G401.6 (cell line): ENCODE data around the gene SPR.
"Not testable (repeated sequence)": the region's sequence is repeated elsewhere in the genome, so short reads cannot be mapped to it uniquely, and the experiment has no call there.

Source experiments
- FAIRE-seq: peaks from 2 replicates; lab custom pipeline; 2012; peaks lifted over from hg19 to GRCh38; lab: Jason Lieb, UNC

SPR gene

DNA sequence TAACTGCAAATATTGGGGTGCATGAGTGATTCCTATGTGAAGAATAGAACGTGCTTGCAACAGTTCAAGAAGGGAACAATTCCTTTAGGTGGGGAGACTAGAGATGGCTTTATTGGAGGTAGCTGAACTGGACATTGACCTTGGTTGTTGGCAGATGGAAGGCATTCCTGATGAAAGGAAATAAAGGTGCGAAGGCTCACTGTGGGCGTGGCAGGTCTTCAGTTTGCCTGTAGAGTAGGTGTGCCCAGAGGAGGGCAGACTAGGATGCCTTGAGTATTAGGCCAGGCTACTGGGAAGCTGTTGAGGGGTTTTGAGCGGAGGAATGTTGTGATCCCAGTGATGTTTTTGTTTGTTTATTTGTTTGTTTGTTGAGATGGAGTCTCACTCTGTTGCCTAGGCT, 2.8 kb downstream of the SPR start:
- no peak for FAIRE-seq

DNA sequence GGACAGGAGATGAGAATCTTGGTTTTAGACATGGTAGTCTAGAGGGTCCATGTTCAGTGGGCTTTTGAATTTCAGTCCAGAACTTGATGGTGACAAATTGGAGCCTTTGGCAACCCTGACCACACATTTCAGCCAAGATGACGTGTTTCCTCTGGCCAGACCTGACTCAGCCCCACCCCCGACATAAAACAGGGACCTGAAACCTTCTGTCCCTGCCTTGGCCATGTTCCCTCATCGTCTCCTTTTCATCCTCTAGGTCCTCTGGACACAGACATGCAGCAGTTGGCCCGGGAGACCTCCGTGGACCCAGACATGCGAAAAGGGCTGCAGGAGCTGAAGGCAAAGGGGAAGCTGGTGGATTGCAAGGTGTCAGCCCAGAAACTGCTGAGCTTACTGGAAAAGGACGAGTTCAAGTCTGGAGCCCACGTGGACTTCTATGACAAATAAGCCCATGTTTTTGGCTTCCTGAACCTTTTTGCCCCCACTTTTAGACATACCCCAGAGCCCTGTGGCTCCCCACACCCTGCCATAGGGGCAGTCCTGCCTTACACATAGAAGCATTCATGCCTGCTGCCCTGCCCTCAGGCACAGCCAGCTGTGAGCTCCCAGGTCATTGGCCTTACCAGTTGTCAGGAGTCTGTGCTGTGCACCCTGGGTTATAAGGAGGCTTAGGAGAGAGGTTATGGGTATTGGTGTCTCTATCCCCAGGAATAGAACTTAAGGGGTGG, 4.0 kb downstream of the SPR start:
- no peak for FAIRE-seq

DNA sequence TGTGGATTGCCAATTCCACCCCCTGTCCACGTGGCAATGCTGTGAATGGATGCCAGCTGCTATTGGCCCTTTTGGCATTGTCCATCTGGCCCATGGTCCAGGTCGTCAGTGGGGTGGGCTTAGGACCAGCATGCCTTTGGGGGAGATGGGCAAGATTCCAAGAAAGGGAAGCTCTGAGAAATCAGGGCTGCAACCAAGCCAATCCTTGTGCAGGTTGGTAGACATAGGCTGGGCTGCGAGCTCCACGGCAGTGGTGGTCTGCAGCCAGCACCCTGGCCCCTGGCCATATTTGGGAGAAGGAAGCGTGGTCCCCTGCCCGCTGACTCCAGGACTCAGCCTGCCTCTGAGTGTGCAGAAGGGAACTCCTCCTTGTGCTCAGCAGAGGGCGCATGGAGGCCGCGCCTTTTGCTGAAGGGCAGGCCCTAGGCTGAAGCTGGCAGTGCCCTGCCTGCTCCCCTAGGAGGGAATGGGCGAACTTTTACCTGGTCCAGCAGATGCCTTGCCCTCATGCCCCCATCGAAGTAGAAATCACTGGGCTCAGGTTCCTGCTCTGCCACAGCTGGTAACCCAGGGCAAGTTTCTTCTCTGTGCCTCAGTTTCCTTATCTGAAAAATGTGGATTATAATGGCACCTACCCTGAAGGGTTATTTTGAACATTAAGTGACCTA, 5.4 kb downstream of the SPR start:
- no peak for FAIRE-seq

DNA sequence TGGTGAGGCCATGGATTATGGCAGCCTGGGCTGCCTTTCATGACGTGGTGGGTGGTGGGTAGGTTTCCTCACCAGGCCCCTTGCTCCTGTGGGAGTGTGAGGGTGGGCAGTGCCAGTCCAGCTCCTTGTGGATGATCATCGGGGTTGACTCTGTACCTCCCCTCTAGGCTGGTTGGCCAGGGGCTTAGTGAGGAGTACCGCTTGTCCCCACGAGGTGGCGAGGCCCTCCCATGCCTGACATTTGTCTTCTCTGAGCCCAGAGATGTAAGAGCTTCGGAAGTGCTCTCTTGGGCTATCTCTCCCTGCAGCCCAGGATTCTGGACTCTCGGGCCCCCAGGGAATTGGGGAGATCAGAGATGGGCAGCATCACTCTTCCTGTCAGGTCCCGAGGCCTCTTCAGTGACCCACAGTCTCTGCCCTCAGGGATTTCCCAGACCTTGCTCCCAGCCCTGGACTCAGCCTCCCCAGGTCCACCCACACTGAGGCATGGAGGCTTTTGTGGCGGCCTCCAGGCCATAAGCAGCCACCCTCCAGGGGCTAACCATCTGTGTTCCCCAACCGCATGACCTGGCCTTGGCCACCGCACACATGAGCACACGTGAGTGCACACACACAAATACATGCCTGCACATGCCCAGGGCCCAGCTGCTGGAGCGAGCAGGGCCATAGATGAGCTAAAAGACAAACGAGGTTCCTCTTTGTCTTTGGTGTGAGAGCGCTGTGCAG, 6.5 kb downstream of the SPR start:
- no peak for FAIRE-seq

DNA sequence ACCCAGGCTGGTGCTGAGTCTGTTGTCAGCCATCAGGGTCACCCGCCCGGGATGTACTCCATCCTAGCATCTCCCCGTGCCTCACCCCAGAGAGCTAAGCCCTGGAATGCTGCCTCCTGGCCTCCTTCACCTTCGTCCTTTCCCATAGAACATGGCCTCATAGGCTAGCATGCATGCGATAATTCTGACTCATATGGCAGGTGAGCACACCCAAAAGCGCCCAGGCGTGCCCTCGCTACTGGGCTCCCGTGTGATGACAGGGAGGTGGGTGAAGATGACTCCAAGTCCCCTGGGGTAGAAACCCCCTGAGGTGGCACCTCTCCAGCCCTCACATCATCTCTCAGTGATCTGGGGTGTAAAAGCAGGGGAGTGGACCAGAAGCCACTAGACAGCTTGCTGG, 7.3 kb downstream of the SPR start:
- no peak for FAIRE-seq

- no peak for FAIRE-seq
These were observed 7.9 kb downstream of the SPR start for GRCh38 chr2:72895154-72895553.

DNA sequence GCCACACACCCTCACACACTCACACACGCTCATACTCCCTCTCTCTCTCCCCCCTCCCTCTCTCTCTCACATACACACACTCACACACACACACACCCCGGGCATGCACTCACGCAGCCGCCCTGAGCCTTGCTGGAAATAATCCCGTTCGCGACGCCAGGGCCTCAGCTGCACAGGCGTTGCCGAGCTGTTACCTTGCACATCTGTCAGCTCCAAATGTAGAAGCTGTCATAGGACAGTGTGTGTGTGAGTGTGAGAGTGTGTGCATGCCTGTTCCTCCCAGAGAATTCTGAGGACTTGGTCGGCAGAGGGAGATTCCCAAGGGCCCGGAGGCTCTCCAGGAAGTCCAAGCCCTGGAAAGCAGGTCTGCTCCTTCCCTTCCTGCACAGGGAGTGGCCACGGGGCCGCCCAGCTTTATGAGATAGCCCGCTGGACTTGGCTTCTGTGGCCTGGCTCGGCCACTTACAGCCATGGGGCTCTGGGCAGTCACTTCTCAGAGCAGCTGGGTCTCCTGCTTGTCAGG, 8.6 kb downstream of the SPR start:
- FAIRE-seq, result no peak

- no peak for FAIRE-seq
These were observed 9.2 kb downstream of the SPR start for GRCh38 chr2:72896446-72896845.

DNA sequence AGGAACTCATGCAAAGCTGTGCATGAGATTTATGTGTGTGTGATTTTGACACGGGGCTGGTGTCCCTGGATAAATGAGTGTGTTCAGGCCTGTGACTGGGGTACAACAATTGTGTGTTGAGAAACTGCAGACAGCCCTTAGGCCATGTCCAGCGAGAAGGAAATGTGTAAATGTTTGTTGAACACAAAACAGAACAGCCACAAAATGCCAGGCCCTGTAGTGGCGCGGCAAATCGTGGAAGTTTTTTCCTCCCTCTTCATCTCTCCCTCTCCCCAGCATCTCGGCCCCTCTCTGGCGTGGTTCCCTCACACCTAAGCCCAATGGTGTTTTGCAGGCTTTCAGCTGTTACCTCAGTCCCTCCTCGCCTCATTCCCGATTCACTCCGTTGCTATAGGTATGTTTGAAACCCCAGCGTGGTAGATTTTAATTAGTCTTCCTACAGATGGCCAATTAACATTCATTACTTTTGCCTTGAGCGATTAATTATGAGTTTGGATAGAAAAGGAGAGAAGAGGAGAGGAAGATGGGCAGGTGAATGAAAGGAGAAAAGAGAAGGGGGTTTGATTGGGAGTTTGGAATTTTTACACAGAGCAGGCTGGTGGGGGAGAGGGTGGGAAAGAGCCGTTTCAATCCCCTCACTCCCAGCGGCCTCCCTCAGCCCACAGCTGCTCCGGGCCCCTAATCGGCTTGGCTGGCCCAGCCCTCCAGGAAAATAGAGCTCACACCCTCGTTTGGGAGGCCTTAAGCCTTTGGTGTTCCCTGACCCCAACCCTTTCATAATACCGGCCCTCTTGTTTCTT, 10.8 kb downstream of the SPR start:
- no peak for FAIRE-seq

GRCh38 chr2:72898585-72898906, 11.3 kb downstream of the SPR start:
- no peak for FAIRE-seq

DNA sequence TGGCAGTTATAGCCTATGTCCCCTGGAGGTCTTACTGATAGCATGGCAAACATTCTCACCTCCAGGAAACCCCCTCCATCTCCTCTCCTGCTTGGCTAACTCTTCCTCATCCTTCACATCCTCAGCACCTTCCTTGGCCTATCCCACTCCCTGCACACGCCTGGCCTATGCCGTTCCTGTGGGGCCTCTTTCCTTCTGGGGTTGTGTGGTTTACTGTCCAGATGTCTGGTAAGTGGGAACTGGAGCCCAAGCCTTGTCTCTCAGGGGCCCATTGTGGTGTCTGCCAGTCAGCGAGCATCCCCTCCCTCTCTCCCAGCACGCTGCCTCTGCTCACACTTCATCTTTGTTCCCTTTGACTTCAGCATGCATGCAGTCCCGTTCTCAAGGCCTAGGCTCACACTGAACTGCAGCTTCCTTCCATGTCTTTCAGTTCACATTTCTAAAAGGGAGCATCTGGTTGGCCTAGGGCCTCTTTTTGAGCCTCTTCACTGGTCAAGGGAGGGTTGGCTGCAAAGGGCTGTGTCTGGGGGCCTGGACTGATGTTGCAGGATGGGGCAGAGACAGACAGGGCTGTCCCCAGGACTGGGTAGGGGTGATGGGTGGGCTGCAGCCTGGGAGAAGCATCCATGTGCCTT, 13.1 kb downstream of the SPR start:
- FAIRE-seq, result no peak

- FAIRE-seq, result no peak
These were observed 14.2 kb downstream of the SPR start for GRCh38 chr2:72901426-72901825.

GRCh38 chr2:72907369-72907768, 20.2 kb downstream of the SPR start:
- not testable (repeated sequence) for FAIRE-seq

DNA sequence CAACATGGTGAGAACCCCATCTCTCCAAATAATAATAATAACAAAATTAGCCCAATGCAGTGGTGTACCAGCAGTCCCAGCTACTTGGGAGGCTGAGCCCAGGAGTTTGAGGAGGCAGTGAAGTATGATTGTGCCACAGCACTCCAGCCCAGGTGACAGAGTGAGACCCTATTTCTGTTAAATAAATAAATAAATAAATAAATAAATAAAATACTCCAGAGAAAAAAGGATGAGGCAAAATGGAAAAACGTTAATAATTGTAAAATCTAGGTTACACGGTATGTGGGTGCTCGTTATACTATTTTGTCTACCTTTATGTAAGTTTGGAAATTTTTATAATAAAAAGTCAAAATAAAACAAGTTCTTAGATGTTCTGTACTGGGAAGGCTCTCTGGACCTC, 21.5 kb downstream of the SPR start:
- no peak for FAIRE-seq

DNA sequence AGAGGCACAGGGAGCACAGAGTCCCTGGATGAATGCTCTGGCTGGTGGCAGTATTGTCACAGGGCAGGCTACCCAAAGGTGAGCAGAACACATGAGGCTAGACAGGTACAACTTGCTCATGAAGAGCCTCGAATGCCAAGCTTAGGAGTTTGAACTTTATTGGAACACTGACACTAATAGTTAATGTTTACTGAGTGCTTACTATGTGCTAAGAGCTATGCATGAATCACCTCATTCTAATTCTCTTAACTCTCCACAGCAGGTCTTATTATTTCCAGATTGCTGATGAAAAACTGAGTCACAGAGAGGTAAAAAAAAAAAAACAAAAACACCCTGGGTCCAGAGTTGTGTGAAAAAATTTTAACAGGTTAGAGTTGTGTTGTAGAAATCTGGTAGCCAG, 24.0 kb downstream of the SPR start:
- FAIRE-seq, result no peak

DNA sequence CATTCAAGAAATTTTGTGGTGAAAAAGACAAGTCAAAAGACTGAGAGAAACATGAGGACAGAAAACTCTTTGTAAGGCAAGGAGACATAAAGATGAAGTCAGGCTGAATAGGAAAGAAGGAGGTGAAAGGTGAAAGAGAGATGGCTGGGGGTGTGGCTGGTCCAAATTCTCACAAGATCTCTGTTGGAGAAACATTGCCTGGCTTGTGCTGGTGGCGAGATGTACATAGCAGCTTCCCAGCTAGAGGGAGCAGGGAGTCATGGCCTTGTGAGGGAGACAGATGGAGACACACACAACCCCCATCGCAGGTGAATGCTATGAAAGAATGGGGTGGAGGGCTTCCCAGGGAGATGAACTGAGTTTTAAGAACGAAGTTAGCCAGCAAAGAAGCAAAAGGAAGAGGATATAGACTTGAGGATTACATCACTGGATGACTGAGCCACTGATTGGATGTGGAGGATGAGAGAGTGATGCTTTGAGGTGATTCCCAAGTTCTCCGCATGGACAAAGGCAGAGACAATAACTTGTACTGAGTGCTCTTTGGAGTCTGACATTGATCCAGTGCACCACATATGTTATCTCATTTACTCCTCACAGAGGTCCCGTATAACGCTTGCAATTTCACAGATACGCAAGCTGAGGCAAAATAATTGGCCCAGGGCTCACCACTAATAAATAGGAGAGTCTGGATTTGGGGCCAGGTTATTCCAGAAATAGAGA, 26.4 kb downstream of the SPR start:
- FAIRE-seq, result no peak

GRCh38 chr2:72914206-72914559, 27.0 kb downstream of the SPR start:
- FAIRE-seq, result no peak

DNA sequence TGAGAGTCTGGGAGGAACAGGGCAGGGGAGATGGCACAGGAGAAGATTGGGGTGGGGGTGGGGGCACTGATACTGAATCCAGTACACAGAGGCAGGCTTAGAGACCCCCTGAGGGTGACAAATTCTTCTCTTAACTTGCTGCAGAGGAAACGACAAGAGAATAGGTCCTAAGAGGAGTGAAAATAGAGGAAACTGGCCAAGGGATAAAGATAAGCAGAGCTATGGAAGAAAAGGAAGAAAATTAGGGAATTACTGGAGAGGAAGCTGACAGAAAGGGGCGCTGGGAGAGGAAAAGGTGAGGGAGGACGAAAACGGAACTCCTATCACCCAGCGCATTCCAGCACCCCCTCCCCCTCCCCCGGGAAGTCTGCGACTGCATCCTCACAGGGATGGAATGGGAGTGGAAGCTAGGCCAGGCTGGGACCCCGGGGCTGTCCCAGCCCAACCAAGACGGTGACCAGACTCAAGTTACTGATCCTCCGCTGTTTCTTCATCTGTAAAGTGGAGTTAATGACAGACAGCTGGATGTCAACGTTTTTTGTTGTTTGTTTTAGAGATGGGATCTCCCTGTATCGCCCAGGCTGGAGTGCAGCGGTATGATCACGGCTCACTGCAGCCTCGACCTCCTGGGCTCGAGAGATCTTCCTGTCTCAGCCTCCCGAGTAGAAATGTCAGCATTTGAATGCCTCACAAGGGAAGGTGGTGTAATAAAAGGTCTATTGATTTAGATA, 27.5 kb downstream of the SPR start:
- no peak for FAIRE-seq

GRCh38 chr2:72915320-72915906, 28.2 kb downstream of the SPR start:
- FAIRE-seq, result no peak
